ENCODE data around the gene KCNN1.
"Not testable (repeated sequence)": the region's sequence is repeated elsewhere in the genome, so short reads cannot be mapped to it uniquely, and the experiment has no call there.

Gene KCNN1

DNA sequence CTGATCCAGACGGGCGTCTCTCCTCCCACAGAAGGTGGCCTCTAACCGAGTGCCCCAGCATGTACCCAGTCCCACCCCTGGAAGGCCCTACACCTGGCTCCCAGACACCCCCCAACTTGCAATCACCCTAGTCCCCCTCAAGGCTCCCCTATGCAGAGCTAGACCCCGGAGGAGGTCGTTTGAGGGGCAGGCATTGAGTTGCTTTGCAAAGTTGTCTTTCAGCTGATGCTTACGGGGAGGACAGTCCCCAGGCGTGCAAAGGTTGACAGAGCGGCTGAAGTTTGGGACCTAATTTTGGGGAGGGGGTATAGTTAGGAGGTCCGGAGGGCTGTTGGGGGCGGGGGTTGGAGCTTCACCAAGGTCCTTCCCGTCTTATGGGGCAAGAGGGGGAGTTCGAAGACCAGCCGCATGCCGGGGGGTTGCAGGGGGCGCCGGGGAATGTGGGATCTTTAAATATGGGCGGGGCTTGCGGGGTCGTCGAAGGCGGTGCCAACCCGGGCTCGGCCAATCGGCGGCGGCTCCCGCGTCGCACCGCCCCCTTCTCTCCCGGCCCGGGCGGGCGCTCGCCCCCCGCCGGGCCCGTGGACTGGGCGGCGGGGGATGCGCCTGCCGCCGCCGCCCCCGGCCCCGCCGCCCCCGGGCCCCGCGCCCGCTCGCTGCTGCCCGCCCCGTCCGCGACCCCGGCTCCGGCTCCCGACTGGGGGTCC, at the start of gene KCNN1:
Gene KCNN1 (plus strand): TSS at position 558 of the 707 bp plus-strand sequence. CDS start 6,782 bp downstream, outside the sequence.
- peak within 1 kb of the TSS; percentile 9 for H3K4me3 ChIP-seq (ENCODE audit: low read depth, low read length)
- no peak for DNase-seq (ENCODE audit: low read depth)

DNA sequence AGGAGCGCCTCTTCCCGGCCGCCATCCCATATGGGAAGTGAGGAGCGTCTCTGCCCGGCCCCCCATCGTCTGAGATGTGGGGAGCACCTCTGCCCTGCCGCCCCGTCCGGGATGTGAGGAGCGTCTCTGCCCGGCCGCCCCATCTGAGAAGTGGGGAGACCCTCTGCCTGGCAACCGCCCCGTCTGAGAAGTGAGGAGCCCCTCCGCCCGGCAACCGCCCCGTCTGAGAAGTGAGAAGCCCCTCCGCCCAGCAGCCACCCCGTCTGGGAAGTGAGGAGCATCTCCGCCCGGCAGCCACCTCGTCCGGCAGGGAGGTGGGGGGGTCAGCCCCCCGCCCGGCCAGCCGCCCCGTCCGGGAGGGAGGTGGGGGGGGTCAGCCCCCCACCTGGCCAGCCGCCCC, 48.8 kb upstream of the KCNN1 start:
- not testable (repeated sequence) for DNase-seq (ENCODE audit: low read depth); H3K4me3 ChIP-seq (ENCODE audit: low read depth, low read length)

DNA sequence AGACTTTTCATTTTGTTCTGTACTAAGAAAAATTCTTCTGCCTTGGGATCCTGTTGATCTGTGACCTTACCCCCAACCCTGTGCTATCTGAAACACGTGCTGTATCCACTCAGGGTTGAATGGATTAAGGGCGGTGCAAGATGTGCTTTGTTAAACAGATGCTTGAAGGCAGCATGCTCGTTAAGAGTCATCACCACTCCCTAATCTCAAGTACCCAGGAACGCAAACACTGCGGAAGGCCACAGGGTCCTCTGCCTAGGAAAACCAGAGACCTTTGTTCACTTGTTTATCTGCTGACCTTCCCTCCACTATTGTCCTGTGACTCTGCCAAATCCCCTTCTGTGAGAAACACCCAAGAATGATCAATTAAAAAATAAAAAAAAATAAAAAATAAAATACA, 47.8 kb upstream of the KCNN1 start:
- not testable (repeated sequence) for DNase-seq (ENCODE audit: low read depth)

DNA sequence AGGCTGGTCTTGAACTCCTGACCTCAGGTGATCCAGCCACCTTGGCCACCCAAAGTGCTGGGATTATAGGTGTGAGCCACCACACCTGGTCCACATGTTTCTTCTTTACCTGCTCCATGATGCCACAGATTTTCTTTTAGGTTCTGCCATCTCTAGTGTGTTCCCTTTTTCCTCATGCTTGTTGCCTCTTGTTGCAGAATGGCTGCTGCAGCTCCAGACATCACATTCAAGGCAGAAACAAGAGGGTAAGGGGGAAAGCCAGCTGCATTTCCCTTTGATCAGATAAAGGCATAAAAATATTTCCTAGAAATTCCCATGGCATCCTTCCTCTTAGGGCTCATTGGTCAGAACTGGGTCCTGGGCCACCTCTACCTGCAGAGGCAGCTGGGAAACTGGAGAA, 46.4 kb upstream of the KCNN1 start:
- H3K4me3 ChIP-seq (ENCODE audit: low read depth, low read length): no peak overlapping the region
- DNase-seq (ENCODE audit: low read depth): no peak

More for the DNA sequence above, 47.8 kb upstream of the KCNN1 start:
- not testable (repeated sequence) for H3K4me3 ChIP-seq (ENCODE audit: low read depth, low read length)

DNA sequence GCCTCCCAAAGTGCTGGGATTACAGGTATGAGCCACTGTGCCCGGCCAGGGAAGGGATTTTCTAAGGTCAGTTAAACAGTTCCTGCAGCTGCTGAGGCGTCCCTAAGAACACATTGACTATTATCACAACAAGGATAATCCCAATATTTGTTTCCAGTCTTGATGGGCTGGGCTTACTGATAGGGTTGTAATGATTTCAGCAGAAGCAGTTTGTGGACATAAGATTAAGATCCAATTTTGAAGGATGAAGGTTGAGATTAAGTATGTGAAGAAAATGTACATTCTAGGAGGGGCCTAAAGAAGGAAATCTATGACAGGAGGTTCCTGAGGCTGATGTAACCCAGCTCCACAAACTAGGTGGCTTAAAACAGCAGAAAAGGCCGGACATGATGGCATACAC, 44.8 kb upstream of the KCNN1 start:
- H3K4me3 ChIP-seq (ENCODE audit: low read depth, low read length): no peak overlapping the region
- no peak for DNase-seq (ENCODE audit: low read depth)

DNA sequence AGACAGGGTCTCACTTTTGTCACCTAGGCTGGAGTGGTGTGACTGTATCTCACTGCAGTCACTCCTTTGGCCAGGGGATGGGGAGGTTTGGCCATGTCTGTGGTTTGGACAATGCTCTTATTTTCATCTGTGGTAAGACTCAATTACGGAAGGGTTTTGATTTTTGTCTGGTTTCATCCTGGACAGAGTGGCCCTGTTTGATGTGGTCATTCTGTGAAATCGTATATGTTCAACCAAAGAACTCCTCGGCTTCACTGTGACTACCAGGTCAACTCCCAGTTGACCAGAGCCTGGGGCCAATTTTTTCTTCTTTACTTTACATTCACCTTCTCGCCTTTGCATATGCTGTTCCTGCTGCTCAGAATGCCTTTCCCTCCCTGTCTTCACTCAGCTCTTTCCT, 40.9 kb upstream of the KCNN1 start:
- H3K4me3 ChIP-seq (ENCODE audit: low read depth, low read length): no peak overlapping the region
- no peak for DNase-seq (ENCODE audit: low read depth)

DNA sequence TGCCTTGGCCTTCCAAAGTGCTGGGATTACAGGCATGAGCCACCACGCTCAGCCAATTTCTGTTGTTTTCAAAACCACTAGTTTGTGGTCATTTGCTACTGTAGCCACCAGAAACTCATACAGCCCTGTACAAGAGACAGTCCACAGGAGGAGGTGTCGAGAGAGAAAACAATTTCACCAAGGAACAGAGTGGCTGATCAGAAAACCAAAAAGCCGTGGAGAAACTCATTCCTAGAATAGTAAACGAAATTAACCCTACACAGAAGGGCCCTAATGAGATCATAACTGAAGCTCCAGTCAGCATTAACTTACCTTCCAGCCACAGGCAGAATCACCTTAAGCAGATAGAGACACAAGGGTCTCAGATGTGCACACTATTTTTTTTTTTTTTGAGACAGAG, 37.9 kb upstream of the KCNN1 start:
- no peak overlapping the region for H3K4me3 ChIP-seq (ENCODE audit: low read depth, low read length)
- DNase-seq (ENCODE audit: low read depth): no peak

DNA sequence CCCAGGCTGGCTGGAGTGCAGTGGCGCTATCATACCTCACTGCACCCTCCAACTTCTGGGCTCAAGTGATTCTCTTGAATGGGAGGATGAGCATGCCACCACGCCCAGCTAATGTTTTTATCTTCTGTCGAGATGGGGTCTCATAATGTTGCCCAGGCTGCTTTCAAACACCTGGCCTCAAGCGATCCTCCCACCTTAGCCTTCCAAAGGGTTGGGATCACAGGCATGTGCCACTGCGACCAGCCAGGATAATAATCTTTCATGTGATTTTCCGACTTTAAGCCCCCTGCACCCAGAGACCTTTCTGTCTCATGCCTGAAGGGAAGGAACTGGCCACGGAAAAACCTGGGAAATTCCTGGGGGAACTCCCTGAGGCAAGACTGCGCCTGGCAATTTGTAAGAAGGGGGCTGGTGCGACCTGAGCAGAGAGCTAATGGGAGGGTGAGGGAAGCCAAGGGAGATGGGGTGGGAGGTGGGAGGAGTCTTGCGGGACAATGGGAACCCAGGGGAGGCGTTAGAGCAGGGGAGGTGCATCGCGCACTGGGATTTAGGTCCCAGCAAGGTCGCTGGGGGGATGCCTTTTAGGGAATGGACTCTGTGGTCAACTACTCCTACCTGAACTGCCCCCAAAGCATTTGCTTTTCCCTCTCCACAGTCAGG, 35.2 kb upstream of the KCNN1 start:
- no peak for DNase-seq (ENCODE audit: low read depth)
- H3K4me3 ChIP-seq (ENCODE audit: low read depth, low read length): peak overlapping the region; percentile 98

DNA sequence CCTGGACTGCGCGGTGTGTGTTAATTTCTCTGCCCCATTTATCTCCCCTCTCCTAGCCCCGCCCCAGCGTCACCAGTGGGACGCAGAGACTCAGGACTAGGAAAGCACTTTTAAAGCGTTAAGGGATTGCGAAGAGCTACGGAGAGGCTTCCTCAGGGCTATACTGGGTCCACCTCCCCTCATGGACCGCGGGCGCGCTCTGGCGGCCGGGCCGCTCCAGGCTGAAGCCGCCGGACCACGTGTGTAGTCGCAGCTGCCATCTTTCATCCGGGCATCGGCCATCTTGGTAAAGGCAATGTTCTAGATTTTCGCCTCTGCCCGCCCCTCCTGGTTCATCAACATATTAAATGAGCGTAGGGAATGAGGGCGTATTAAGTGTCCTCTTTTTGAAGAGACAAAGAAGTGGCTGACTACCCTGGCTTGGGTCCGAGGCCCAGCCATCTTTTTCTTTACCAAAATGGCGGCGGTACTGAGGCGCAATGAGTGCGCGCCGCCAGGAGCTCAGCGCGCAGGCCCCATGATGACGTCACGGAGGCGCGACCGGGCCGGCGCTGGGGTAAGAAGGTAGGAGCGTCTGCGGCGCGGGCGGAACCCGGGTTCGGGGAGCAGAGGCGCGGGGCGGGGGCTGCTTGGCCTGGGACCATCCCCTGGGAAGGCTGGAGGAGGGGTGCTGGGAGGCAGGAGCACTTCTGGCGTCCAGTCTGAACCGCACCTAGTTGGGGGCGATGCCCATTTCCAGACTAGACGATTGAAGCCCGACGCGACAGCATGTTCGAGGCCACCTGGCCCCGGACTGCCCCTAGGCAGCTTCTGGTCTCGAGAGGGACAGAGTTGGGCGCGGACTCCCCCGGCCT, 34.2 kb upstream of the KCNN1 start, which contains the start of gene CCDC124:
Gene CCDC124 (plus strand): TSS at position 531 of the 854 bp plus-strand sequence. CDS start 3,406 bp downstream, outside the sequence.
- peak; percentile 62 for DNase-seq (ENCODE audit: low read depth)

DNA sequence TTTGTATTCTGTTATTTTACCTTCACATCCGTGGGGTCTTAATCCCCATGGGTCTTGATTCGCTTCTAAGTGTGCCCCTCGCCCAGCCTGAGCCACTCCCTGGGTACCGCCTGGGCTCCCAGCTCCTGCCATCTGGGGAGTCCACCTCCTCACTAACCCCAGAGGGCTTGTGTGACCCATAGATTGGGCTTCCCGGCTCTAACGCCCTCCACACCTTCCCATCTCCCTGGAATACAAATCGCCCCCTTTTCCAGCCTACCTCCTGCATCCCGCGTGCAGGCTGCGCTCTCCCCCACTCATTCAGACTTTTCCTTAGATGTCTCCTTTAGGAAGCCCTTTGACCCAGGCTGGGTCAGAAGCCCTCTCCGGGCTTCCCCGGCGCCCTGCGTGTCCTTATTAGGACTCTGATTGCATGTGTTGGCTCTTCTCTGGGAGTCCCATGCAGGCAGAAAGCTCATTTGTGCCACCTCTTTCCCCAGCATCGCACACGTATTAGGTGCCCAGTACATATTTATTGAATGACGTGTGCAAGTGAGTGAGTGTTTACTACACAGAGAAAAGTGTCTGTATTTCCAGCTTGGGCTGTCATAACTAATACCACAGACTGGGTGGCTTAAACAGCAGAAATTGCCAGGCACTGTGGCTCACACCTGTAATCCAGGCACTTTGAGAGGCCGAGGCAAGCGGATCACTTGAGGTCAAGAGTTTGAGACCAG, 33.3 kb upstream of the KCNN1 start:
- no peak for DNase-seq (ENCODE audit: low read depth)
- H3K4me3 ChIP-seq (ENCODE audit: low read depth, low read length): peak overlapping the region; percentile 98

More for the DNA sequence above, 34.2 kb upstream of the KCNN1 start, which contains the start of gene CCDC124:
- peak within 1 kb of the TSS; percentile 98 for H3K4me3 ChIP-seq (ENCODE audit: low read depth, low read length)

DNA sequence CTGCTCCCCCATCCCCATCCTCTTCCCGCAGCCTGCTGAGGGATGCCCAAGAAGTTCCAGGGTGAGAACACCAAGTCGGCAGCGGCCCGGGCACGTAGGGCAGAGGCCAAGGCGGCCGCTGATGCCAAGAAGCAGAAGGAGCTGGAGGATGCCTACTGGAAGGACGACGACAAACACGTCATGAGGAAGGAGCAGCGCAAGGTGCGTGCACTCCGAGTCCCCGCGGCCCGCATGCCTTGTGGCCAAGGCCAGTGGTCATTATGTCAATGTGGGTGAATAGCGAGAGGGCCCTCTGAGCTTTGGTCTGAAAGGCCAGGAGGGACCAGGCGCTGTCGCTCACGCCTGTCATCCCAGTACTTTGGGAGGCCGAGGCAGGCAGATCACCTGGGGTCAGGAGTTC, 30.5 kb upstream of the KCNN1 start:
- no peak overlapping the region for H3K4me3 ChIP-seq (ENCODE audit: low read depth, low read length)
- no peak for DNase-seq (ENCODE audit: low read depth)

DNA sequence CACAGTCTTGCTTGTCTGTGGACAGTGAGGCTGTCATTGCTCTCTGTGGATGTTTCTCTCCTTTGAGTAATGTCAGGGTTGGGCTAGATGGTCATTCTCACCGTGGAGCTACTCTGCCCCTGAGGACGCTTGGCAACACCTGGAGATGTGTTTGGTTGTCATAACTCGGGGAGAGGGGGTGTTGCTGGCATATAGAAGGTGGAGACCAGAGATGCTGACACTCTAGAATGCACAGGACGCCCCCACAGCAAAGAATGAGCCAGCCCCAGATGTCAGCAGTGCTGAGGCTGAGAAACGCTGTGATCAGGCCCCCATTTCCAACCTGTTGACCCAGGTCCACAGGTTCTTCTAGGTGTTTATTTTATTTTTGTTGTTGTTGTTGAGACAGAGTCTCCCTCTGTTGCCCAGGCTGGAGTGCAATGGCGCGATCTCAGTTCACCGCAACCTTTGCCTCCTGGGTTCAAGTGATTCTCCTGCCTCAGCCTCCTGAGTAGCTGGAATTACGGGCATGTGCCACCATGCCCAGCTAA, 29.5 kb upstream of the KCNN1 start:
- DNase-seq (ENCODE audit: low read depth): no peak
- H3K4me3 ChIP-seq (ENCODE audit: low read depth, low read length): no peak overlapping the region

DNA sequence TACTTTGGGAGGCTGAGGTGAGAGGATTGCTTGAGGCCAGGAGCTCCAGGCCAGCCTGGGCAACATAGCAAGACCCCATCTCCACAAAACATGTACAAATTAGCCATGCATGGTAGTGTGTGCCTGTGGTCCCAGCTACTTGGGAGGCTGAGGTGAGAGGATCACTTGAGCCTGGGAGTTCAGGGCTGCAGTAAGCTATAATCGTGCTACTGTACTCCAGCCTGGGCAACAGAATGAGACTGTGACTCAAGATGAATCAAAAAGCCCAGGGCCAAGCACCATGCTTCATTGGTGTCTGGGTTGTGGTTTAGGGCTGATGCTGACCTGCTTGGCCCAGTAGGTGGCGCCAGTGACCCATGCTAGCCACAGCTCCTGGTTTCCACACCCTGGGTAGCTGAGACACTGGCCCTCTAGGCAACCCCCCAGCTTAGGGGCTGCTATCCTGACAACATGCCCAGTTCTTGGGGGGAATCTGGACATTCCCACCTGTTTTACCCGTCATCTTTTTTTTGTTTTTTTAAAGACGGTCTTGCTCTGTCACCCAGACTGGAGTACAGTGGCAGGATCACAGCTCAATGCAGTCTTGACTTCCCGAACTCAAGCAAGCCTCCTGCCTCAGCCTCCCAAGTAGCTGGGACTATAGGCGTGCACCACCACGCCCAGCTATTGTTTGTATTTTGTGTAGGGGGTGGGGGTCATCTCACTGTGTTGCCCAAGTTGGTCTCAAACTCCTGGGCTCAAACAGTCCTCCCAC, 28.6 kb upstream of the KCNN1 start:
- peak; percentile 31 for DNase-seq (ENCODE audit: low read depth)
- H3K4me3 ChIP-seq (ENCODE audit: low read depth, low read length): no peak overlapping the region

DNA sequence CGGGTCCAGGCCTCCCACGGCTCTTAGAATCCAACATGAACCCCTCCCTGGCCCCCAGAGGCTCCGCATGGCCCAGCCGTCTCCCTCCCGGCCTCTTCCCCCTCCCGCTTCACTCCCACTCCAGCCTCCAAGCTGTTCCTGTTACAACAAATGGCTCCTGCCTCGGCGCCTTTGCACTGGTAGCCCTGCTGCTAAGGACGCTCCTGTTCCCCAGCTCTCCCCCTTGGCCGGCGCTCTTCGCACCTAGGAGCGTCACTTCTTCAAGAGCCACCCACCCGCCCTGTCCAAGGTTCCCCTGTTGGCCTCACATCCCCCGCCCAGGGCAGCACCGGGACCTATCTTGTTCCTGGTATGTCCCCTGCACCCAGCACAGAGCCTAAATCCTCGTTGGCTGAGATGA, 24.7 kb upstream of the KCNN1 start:
- no peak for DNase-seq (ENCODE audit: low read depth)
- no peak overlapping the region for H3K4me3 ChIP-seq (ENCODE audit: low read depth, low read length)

DNA sequence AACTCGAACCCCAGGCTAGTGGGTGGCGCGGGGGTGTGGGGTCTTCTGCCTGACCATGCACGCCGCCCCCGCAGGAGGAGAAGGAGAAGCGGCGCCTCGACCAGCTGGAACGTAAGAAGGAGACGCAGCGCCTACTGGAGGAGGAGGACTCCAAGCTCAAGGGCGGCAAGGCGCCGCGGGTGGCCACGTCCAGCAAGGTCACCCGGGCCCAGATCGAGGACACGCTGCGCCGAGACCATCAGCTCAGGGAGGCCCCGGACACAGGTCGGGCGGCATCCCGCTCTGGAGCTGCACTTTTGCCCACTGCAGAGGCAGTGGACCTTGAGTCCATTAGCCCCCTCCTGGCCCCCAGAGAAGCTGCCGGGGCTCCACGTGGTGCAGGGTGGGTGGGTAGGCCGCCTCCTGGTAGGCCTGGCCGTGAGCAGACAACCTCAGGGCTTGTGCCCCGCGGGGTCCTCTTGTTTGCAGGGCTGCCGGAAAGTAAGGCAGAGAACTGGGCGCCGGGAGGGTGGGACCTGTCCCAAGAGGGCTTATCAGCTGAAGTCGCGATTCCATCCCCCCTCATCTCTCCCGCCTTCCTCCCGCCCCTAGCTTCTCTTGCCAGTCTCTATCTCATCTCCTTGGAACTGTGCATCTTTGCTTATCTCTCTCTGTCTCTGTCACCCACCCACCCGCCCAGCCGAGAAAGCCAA, 24.2 kb upstream of the KCNN1 start:
- no peak overlapping the region for H3K4me3 ChIP-seq (ENCODE audit: low read depth, low read length)
- no peak for DNase-seq (ENCODE audit: low read depth)

DNA sequence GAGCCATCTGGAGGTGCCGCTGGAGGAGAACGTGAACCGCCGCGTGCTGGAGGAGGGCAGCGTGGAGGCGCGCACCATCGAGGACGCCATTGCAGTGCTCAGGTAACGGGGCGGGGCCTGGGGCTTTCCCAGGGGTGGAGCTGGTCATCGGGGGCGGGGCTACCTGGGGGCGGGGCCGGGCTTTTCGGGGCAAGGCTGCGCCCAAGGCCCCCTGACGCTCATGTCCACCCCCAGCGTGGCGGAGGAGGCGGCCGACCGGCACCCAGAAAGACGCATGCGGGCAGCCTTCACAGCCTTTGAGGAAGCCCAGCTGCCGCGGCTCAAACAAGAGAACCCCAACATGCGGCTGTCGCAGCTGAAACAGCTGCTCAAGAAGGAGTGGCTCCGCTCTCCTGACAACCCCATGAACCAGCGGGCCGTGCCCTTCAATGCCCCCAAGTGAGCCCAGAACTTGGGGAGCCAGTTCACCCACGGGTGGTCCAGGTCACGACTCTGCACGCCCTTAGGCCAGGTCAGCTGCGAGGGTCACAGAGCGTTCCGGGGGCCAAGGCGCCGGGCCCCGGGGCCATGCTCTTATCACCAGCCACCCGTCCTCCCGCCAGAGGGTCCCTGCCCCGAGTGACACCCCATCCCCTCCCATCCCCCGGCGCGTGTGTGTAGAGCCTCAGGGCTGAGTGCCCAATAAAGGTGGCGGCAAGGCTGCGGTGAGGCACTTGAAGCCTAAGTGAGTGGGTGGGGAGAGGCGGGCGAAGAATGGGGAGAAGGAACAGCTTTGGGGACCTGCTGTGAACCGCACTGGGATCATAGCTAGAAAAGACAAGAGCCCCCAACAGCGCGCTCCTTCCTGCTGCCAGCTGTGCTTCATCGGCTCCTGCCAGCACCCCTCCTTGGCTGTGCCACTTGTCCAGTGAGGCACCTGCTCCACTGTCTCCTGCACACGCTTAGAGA, 23.4 kb upstream of the KCNN1 start:
- no peak overlapping the region for H3K4me3 ChIP-seq (ENCODE audit: low read depth, low read length)

DNA sequence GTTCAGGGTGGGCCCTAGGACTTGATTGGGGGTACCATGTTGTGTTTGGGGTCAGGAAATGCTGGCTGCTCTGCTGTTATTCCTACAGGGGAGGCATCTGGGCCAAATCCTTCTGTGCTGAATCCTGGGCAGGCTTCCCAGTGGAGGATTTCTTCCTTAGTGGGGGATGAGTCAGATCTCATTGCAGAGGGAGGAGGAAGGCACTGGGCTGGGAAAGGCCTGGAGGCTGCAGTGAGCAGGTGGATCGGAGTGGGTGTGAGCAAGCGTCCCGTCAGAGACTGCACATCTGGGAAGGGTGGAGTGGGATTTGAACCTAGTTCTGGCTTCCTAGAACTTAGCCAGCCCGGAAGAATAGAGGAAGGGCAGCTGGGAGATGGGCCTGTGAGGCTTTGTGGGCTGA, 22.6 kb upstream of the KCNN1 start:
- H3K4me3 ChIP-seq (ENCODE audit: low read depth, low read length): no peak overlapping the region
- DNase-seq (ENCODE audit: low read depth): peak; percentile 30

More for the DNA sequence above, 23.4 kb upstream of the KCNN1 start:
- DNase-seq (ENCODE audit: low read depth): no peak
